NCI-H146 (cell line): ENCODE measurements around the gene EIF2B4.
A peak's percentile ranks its signal among the peaks of the same experiment; 100 is the strongest.
"Not testable (repeated sequence)": the region's sequence is repeated elsewhere in the genome, so short reads cannot be mapped to it uniquely, and the experiment has no call there.

Experiments
- DNase-seq: peaks from one replicate; lab custom pipeline; 2025; lab: John Stamatoyannopoulos, UW

Gene EIF2B4

DNA sequence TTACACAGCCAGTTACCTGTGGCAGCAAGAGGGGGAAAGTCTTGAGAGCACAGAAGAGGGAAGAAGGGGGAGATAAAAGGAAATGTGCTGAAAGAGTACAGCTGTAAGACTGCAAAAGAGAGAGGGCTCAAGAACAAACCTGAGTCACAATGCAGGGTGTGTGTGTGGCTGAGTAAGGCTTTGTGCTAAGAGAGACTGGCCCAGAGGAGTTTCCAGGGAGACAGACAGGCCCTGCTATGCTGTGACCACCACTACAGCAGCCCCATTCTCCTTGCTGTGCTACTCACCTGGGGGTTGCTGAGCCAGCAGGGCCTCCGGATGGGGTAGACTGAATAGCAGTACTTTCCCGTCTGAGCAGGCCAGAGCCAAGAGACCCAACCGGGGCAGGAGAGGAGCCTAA, 34.8 kb downstream of the EIF2B4 start:
- no peak for DNase-seq

DNA sequence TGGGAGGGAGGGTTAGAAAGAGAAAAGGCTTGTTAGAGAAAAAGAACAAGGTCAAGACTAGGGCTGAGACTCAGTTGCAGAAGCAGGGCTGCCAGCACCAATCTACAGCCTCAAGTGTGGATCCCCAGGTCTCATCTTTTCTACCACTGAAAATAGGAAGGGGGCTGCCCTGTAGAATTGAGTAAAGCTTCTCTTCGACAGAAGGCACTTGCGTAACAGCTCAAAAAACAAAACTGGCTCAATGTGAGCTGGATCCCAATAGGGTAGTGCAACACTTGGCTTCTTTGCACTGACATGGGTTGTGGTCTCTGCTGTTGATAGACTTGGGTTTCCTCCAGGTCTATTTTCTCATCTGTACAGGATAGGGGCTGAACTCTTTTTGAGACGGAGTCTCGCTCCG, 45.4 kb downstream of the EIF2B4 start:
- DNase-seq = no peak

DNA sequence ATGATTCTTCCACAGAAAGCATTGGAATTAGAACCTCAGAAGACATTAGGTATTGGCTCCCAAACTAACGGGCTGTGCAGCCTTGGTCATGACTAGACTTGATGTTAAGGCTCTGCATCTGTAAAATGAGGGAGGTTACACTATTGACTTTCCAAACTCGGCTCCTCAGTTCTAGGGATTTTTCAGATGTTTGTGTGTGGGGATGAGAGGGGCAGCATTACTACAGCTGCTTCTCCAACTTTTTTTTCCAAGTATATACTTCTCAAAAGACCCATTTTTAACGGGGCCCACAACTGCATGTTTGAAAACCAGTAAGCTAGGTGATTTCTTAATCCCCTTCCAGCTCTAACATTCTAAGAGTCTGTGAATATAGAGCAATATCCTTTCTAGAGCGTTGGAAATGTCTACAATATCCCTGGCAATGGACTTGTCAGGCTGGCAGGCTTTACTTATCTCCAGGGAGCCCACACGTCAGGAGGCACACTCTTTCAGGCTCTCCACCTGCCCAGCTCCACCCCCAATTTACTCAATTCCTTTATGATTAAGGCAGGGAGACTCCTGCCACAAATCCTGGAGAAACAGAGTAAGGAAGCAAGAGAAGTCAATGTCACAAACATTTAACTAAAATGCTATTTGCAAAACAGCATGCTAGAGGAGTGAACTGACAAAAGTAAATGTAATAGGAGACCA, 46.4 kb downstream of the EIF2B4 start:
- DNase-seq = no peak

DNA sequence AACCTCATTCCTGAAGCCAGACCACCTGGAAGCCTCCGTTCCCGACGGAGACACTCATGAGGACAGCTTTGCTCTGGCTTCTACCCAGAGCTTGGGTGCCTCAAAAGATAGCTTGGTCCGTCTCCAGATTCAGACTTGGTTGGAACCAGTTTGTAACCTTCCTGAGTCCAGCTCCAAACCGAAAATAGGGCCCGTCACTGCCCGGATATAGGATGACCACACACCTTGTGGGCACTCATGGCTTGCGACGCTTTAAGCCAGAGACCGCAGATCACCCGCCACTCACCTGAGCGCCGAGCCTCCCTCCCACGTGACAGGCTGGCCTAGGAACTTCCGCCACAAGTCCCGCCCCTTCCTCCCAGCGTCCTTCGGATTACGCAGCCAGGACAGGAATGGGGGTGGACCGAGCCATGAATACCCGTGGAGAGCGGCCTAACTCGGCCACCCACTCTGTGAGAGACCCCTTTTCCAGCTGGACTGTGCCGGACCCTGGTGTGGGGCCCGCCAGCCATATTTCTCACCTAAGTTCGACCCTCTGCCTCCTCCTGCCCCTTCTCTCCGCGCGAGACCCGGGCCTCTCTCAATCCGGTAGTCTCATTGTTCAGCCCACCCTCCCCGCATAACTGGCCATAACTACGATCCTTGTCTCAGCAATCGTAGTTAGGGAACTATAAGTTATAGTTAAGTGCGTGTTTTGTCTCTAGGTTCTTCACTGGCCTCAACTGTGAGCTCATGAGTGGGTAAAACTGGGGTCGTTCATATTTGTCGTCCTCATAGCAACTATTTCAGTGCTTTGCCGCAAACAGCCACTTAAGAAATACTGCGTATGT, 47.2 kb downstream of the EIF2B4 start, which contains the start of gene MPV17:
Gene MPV17 (minus strand): TSS at position 332 of the 830 bp plus-strand sequence. CDS start 580 bp downstream, outside the sequence.
- peak; percentile 92 for DNase-seq

DNA sequence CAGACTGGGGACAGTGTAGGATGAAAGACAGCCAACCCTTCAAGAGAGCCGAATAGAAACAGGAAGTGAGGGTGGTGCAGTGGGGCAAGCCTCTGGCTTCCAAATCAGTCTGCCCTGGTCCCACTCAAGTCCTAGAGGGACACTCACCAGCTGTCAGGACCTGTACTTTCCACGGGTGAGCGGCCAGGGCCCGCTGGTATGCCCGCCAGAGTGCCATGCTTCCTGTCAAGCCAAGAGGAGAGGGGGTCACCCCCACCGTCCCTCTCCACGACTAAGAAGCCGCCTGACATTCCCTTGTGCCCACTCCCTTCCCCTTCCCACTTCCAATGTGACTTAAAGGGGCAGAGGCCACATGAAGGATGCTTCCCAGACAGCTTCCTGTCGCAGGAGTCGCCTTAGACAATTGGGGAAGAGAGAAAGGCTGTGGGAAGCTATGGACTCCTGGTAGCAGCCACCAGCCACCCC, 47.8 kb downstream of the EIF2B4 start:
- no peak for DNase-seq

DNA sequence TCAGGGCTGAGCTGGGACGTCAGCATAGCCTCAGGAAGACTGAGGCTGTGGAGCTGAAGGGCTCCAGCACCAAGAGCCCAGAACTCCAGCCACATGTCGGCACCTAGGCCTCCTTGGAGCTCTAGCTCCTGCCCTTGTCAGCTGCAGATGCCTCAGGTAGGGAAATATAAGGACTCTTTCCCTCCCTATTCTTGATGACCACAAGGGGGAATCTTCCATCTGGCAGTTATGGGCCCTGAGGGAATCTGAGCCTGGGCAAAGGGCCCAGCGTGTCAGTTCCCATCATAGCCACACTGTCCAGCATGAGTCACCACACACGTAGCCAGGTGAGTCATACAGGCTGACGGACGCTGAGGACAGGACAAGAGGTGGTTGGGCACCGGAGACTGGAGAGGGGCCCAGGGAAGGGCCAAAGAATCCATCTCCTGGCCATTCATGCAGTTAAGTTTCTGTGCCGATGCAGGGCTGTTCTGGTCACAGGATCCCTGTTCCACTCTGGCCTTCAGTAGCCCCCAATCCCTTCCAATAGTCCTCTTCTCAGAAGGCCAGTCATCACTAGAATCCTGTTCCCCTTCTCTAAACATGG, 49.1 kb downstream of the EIF2B4 start:
- peak; percentile 37 for DNase-seq

DNA sequence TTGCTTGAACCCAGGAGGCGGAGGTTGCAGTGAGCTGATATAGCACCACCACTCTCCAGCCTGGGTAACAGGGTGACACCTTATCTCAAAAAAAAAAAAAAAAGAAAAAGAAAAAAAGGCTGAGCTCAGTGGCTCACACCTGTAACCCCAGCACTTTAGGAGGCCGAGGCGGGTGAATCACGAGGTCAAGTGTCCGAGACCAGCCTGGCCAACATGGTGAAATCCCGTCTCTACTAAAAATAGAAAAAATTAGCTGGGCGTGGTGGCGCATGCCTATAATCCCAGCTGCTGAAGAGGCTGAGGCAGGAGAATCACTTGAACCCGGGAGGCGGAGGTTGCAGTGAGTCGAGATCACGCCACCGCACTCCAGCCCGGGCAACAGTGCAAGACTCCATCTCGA, 50.3 kb downstream of the EIF2B4 start:
- not testable (repeated sequence) for DNase-seq

DNA sequence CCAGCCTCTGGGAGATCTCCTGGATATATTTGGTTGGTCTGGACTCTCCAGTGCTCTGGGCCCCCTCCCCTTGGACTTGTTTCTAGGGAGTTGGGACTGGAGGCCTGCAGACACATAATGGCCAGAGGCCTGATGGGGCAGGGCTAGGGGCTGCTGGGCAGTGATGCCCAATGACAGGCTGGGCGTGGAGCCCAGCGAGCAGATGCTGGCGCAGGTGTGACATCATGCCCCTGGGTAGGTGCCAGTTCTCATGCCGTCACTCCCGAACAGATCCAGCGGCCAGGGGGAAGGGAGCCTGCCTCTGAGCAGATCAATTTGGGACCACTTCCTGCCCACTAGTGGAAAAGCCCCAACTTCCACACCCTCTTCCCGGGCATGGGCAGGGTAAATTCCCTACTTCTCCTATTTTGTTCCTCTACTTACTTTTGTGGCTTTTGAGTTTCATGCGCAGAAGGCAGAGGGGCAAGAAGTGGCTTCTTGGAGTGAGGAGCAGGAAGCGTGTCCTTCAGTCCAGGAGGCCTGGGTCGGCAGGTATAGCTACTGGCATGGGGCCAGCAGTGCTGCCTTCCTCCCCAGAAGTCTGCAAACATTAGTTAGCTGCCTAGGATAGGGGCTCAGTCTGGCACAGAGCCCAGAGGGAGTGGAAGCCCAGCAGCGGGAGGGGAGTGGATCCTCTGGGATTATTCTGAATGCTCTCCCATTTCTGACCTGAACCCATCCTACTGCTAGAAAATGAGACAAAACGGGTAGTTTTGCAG, 53.3 kb downstream of the EIF2B4 start:
- DNase-seq = peak; percentile 18

DNA sequence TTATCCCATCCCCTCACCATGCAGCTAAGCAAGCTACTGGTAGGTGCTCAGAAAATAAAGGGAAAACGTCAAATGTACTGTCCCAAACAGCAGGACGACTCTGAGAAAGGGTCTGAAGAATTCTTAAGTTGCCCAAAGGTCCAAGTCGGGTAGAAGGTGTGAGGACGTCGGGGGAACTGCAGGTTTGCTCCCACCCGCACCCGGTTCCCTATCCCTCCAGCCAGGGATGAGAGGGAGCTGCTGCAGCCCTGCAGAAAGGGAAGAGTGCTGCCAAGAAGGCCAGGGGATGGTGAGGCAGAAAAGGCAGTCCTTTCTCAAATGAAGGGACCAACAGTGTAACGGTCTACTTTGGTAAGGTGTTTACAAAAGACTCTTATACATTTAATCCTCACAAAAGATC, 55.0 kb downstream of the EIF2B4 start:
- no peak for DNase-seq

DNA sequence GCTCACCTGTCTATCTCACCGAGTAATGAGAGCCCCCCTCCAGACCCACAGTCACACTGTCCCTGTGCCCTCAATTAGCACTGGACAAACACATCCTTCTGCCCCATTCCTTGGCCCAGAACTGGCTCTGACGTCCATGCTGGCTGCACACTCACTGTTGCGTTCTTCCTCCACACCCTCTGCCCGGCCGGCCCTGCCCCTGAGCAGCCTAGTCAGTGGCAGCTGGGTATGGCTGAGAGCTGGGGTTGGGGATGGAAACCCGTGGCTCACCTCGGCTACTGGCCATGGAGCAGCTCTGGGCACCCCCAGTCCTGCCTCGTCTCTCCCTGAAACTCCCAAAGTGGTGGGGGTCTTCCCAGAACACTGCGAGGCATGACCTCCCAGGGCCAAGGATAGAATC, 55.4 kb downstream of the EIF2B4 start:
- DNase-seq = no peak
